Mammary epithelial cell (primary cell): ENCODE results near the gene EFS.

Experiments
- EZH2 ChIP-seq: IDR thresholded peaks from 2 replicates; pipeline ENCODE4 v1.6.1; 2012; ENCODE audit warnings: low read length, inconsistent platforms, borderline replicate concordance
- TF ChIP-seq, protein P1 (sequence below), 2 donors: IDR thresholded peaks in 1 of 2; conservative IDR thresholded peaks in 1 of 2; 2 replicates each; pipeline ENCODE4 v1.5.1; 2011 to 2012; ENCODE audit warnings: inconsistent platforms in 2 of 2, low read length in 2 of 2, mild to moderate bottlenecking in 2 of 2, control low read depth in 1 of 2, low read depth in 1 of 2; ENCODE audit not compliant: insufficient read depth in 1 of 2; ENCODE audit errors: extremely low read depth in 1 of 2

DNA sequence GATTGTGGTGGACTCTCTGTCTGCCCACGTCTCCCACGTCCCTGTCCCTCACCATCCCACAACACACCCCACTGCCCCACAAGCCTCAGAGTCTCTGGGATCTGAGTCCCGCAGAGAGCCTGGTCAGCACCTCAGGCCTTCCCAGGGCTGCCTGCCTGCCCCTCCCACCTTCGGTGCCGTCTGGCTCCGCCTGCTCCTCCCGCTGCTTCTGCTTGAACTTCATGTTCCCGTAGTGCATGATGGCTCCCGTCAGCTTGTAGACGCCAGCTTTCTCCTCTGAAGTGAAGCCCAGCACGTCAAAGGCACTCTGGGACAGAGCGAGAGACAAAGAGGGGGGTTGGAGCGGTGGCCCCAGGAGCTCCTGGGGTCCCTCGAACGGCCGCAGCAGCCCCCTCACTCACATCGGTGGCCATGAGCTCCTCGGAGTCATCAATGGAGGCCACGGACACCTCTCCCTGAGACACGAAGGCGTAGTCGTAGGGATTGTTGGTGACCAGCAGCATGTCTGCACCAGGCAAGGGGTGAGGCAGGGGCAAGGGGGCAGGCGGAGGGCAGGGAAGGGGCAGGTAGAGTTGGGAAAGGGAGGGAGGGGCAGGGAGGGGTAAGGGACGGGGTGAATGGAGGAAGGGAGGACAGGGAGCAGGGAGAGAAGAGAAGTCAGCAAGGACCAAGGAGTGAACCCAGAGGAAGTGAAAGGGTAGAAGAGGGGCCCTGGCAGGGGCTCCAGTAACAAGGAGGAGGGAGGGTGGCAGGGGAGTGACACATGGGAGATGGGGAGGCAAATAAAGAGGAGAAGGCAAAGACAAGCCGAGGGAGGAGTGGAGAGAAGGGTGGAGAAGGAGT is 37.5 kb upstream of the EFS start:
- TF ChIP-seq, protein P1, sequence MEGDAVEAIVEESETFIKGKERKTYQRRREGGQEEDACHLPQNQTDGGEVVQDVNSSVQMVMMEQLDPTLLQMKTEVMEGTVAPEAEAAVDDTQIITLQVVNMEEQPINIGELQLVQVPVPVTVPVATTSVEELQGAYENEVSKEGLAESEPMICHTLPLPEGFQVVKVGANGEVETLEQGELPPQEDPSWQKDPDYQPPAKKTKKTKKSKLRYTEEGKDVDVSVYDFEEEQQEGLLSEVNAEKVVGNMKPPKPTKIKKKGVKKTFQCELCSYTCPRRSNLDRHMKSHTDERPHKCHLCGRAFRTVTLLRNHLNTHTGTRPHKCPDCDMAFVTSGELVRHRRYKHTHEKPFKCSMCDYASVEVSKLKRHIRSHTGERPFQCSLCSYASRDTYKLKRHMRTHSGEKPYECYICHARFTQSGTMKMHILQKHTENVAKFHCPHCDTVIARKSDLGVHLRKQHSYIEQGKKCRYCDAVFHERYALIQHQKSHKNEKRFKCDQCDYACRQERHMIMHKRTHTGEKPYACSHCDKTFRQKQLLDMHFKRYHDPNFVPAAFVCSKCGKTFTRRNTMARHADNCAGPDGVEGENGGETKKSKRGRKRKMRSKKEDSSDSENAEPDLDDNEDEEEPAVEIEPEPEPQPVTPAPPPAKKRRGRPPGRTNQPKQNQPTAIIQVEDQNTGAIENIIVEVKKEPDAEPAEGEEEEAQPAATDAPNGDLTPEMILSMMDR (conservative IDR thresholded peaks at IDR 0.05 in 1 of 2, IDR thresholded peaks at IDR 0.05 in 1 of 2; ENCODE audit: extremely low read depth in 1 of 2, insufficient read depth in 1 of 2, low read depth in 1 of 2, low read length in 2 of 2), result no peak
- no peak for TF ChIP-seq EZH2
